AG04450 (cell line): ENCODE measurements around the gene DNM2. TPM values are rescaled to one million over a fixed set of nuclear protein-coding genes. Genes with fewer than 3 reads are reported as not detected.

Source experiments
- CTCF ChIA-PET: fragments of 300-600, 350-600 bp; formaldehyde crosslinking; extraction: SDS; loops from one replicate; lab custom pipeline; 2022; ENCODE audit warnings: antibody characterized with exemption, inconsistent platforms; lab: Charles Lee
- POLR2A ChIA-PET: fragments of 350-600 bp; formaldehyde crosslinking; extraction: SDS; loops from one replicate; lab custom pipeline; 2021; ENCODE audit warnings: antibody characterized with exemption, inconsistent platforms; lab: Yijun Ruan, JAX
- DNase-seq: peaks from one replicate; pipeline ENCODE4 v3.0.0-alpha.2; 2011; ENCODE audit warnings: low read depth, low spot score
- H3K27ac ChIP-seq: one replicate; pipeline ENCODE4 v1.5.1; 2012; ENCODE audit warnings: low read depth, low read length, control low read depth
- H3K27me3 ChIP-seq: one replicate; pipeline ENCODE4 v1.6.0; 2012; ENCODE audit warnings: low read length; ENCODE audit not compliant: control insufficient read depth, insufficient read depth
- H3K4me3 ChIP-seq: 2 replicates; pipeline ENCODE4 v1.5.1; 2011; ENCODE audit warnings: mild to moderate bottlenecking, low read depth, low read length, control low read depth
- H3K9me3 ChIP-seq: 2 replicates; pipeline ENCODE4 v1.5.1; 2012; ENCODE audit warnings: low read length; ENCODE audit not compliant: control insufficient read depth, insufficient read depth
- polyA plus RNA-seq: library from polyadenylated mRNA; depleted of rRNA; stranded (reverse); fragments of >200 nt; gene quantifications from 2 replicates; pipeline ENCODE4 v1.2.3, GENCODE V29; 2011
- TF ChIP-seq, protein P1 (sequence below): IDR thresholded peaks from 2 replicates; pipeline ENCODE4 v1.5.1; 2011; ENCODE audit warnings: low read depth, low read length, control low read depth, inconsistent platforms

DNM2 gene
- polyA plus RNA-seq, 1 experiment, result 36.9 TPM

DNA sequence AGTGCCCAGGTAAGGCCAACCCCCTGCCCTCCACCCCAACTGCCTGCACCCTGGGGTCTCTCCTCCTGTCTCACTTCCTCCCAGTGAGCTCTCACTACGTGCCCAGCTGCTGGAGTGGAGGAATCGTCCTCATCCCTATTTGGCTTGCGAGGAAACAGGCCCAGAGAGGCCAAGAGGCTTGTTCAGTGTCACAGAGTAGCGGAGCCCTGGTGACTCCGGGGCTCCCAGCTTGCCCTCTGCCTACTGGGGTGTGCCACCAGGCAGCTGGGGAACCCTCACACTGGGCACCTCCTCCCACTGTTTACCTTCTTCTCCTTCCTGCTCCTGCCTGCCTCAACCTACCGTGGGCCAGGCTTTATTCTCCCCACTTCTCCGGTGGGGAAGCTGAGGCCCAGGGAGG lies 112.5 kb downstream of the DNM2 start:
- CTCF ChIA-PET, result interaction anchor here (2.3 kb wide), 1 partner anchor 34 kb away, joined by 9 read pairs; no protein-coding TSS in a partner anchor
- TF ChIP-seq, protein P1, sequence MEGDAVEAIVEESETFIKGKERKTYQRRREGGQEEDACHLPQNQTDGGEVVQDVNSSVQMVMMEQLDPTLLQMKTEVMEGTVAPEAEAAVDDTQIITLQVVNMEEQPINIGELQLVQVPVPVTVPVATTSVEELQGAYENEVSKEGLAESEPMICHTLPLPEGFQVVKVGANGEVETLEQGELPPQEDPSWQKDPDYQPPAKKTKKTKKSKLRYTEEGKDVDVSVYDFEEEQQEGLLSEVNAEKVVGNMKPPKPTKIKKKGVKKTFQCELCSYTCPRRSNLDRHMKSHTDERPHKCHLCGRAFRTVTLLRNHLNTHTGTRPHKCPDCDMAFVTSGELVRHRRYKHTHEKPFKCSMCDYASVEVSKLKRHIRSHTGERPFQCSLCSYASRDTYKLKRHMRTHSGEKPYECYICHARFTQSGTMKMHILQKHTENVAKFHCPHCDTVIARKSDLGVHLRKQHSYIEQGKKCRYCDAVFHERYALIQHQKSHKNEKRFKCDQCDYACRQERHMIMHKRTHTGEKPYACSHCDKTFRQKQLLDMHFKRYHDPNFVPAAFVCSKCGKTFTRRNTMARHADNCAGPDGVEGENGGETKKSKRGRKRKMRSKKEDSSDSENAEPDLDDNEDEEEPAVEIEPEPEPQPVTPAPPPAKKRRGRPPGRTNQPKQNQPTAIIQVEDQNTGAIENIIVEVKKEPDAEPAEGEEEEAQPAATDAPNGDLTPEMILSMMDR, result no peak
- H3K9me3 ChIP-seq, result peaks cover 5% of the 10 kb centered on the region; the same call in 1 of the 2 replicates
- POLR2A ChIA-PET, result interaction anchor here (0.6 to 0.9 kb wide), 2 partner anchors 12 to 71 kb away, joined by 3 to 5 read pairs; no protein-coding TSS in a partner anchor
- no peak for DNase-seq
- H3K27ac ChIP-seq, result no peak overlapping the region
- no peaks in the 10 kb centered on the region for H3K27me3 ChIP-seq
- H3K4me3 ChIP-seq, result no peak overlapping the region

DNA sequence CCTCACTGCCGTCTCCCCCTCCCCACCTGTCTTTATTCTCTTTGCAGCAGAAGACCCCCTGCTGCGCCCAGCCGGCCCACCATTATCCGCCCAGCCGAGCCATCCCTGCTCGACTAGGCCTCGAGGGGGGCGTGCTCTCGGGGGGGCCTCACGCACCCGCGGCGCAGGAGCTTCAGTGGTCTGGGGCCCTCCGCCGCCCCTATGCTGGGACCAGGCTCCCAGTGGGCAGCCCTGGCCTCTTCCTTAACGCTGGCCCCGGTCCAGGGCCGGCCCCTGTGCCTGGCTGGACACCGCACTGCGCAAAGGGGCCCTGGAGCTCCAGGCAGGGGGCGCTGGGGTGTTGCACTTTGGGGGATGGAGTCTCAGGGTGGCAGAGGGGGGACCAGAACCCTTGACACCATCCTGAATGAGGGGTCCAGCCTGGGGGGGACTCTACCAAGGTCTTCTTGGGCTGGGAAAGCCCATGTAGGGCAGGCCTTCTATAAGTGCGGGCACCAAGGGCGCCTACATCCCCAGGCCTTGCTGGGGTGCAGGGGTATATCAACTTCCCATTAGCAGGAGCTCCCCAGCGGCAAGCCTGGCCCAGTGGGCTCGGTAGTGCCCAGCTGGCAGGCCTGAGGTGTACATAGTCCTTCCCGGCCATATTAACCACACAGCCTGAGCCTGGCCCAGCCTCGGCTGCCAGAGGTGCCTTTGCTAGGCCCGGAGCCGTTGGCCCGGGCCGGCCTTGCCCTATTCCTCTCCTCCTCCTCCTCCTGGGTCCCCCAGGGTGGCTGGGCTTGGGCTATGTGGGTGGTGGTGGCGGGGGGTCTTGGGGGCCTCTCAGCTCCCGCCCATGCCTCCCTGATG lies 113.3 kb downstream of the DNM2 start:
- Histone ChIP-seq H3K27me3 (no peaks in the 10 kb centered on the region), H3K4me3 (no peak overlapping the region), H3K27ac (no peak overlapping the region), H3K9me3 (peaks cover 6% of the 10 kb centered on the region; the same call in 1 of the 2 replicates)
- no peak for DNase-seq
- ChIA-PET CTCF (interaction anchor here (1.2 to 2.3 kb wide), 2 partner anchors 27 to 33 kb away, joined by 3 to 9 read pairs; no protein-coding TSS in a partner anchor), POLR2A (interaction anchor here (0.6 to 0.9 kb wide), 2 partner anchors 13 to 71 kb away, joined by 3 to 5 read pairs; no protein-coding TSS in a partner anchor)
- TF ChIP-seq, protein P1, result no peak

DNA sequence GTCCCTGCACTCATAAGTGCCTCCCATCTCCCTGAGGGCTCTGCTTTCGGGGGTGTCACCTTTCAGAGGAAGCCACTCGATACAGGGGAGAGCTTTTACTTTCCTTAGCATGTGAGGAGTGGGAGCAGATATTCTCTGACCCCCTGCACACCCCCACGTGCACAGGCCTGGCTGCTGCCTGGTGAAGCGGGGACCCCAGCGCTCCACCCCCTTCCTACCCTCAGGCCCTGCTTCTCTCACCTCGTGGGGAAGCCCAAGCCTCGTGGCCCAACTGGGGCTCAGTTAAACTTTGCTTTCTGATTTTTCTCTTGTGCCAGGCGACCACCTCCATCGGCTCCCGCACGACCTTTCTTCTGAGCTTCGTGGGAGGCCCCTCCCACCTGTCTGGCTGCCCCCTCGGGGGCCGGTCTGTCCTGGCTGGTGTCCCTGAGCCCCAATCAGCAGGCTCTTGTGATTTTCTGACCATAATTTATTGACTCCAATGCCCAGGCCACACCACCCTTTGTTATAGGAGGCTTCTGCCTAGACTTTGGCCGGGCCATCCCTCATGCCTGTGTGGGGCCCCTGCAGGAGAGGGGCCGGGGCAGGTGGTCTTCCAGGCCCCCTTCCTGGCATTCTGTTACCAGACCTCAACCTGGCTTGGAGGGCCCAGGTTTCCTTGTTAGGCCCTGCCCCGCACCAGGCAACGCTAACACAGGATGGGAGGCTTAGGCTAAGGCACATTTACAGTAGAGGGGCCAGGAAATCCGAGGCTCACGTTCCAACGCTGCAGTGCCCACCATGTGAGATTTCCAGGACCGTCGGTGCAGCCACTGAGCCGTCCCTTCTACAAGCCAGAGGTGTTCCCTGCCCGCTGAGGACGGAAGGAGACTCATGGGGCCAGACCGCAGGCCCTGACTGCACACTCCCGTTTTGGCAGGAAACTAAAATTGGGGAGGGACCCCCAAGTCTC lies 114.4 kb downstream of the DNM2 start:
- POLR2A ChIA-PET, result no interaction called here
- Histone ChIP-seq H3K9me3 (peaks cover 12% of the 10 kb centered on the region), H3K4me3 (no peak overlapping the region), H3K27ac (no peak overlapping the region), H3K27me3 (no peaks in the 10 kb centered on the region)
- CTCF ChIA-PET, result interaction anchor here (1.2 kb wide), 1 partner anchor 26 kb away, joined by 3 read pairs; no protein-coding TSS in a partner anchor
- no peak for DNase-seq
- TF ChIP-seq, protein P1, result no peak

DNA sequence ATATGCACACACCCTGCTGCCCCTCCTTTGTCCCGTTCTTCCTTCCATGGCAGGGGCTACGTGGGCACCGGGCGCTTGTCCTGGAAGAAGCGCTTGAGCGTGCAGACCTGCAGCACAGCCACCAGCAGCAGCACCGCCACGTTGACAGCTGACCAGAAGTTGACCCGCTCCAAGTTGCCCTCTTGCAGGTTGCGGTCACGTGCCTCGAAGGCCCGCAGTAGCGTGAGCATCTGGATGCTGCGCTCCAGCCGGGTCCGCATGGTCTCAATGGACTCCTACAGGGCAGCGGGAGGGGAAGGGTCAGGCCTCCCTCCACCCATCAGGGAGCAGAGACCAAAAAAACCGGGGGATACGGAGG lies 115.0 kb downstream of the DNM2 start:
- Histone ChIP-seq H3K27me3 (no peaks in the 10 kb centered on the region), H3K27ac (no peak overlapping the region), H3K4me3 (no peak overlapping the region), H3K9me3 (peaks cover 12% of the 10 kb centered on the region)
- CTCF ChIA-PET, result no interaction called here
- POLR2A ChIA-PET, result no interaction called here
- TF ChIP-seq, protein P1, result no peak
- DNase-seq, result no peak
